ENCODE results near the gene CCDC71. TPM values are rescaled to one million over a fixed set of nuclear protein-coding genes. Genes with fewer than 3 reads are reported as not detected.

CCDC71 gene
- total and polyA plus RNA-seq, 10 donors = 9.9 to 45.4 (median 22.4) TPM

GRCh38 chr3:49122886-49123545 lies 43.1 kb downstream of the CCDC71 start:
- DNase-seq = no peak
- intact Hi-C loops (cut with DNase I; ENCODE audit: low total_unique reads) = no loop called here
- WGBS, 5 donors = 89 to 97% (median 94%) methylated on average over 10 to 17 of the region's 17 CpGs
- TF ChIP-seq POLR2AphosphoS5 (IDR thresholded peaks at IDR 0.05) = peak in 2 of 3 donors; percentile 11 to 21
- TF ChIP-seq CTCF (IDR thresholded peaks at IDR 0.05 in 8 of 11, conservative IDR thresholded peaks at IDR 0.05 in 3 of 11) = no peak
- Histone ChIP-seq H3K36me3 (peaks cover 0 to 79% (median 47%) of the 10 kb centered on the region in 6 donors), H3K27ac (no peak overlapping the region), H3K27me3 (replicated peaks in 1 of 7) (no peaks in the 10 kb centered on the region), H3K9me3 (no peaks in the 10 kb centered on the region), H3K4me1 (peaks cover 13 to 32% (median 26%) of the 10 kb centered on the region in 6 donors), H3K4me3 (no peak overlapping the region)

- TF ChIP-seq POLR2AphosphoS5 (IDR thresholded peaks at IDR 0.05) (no peak), POLR2A (IDR thresholded peaks at IDR 0.05) (no peak), CTCF (IDR thresholded peaks at IDR 0.05 in 8 of 11, conservative IDR thresholded peaks at IDR 0.05 in 3 of 11) (no peak)
- no peak overlapping the region for H3K4me3 ChIP-seq
- H3K36me3 ChIP-seq = peaks cover under 1 to 79% (median 53%) of the 10 kb centered on the region in 6 donors
- H3K4me1 ChIP-seq = peaks cover 13 to 38% (median 27%) of the 10 kb centered on the region in 6 donors
- 80 to 92% (median 90%) methylated on average over 7 of the region's 7 CpGs for WGBS, 5 donors
- no peak for DNase-seq
- H3K27ac ChIP-seq = no peak overlapping the region
- no peaks in the 10 kb centered on the region for H3K9me3 ChIP-seq
- H3K27me3 ChIP-seq (replicated peaks in 1 of 7) = no peaks in the 10 kb centered on the region
- intact Hi-C loops (cut with DNase I; ENCODE audit: low total_unique reads) = no loop called here
Observed at GRCh38 chr3:49122451-49122850, 43.7 kb downstream of the CCDC71 start.

DNA sequence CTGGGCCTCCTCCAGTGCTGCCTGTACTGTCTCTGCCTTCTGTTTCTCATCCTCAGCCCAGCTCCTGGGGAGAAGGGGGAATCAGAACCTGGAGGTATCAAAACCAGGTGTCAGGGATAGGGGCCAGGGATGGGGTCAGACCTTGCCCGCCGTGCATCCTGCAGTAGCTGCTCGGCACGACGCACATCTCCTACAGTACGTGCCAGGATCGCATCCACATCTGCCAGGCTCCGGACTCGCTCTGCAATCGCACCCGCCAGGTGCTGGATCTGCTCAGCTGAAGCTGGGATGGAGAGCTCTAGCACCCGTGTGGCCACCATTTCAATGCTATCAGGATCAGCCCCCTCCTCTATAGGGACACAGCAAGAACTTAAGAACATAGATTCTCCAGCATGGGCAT lies 44.1 kb downstream of the CCDC71 start:
- peak overlapping the region in 2 of 8 donors; percentile 96 to 98 for H3K27ac ChIP-seq
- H3K4me3 ChIP-seq = no peak overlapping the region
- intact Hi-C loops (cut with DNase I; ENCODE audit: low total_unique reads) = no loop called here
- DNase-seq = no peak
- H3K27me3 ChIP-seq (replicated peaks in 1 of 7) = no peaks in the 10 kb centered on the region
- peaks cover 13 to 38% (median 28%) of the 10 kb centered on the region in 6 donors for H3K4me1 ChIP-seq
- 94 to 100% (median 98%) methylated on average over 5 to 12 of the region's 12 CpGs for WGBS, 5 donors
- H3K36me3 ChIP-seq = peaks cover 5 to 79% (median 57%) of the 10 kb centered on the region in 6 donors
- no peaks in the 10 kb centered on the region for H3K9me3 ChIP-seq
- no peak for TF ChIP-seq POLR2AphosphoS5 (IDR thresholded peaks at IDR 0.05)
- no peak for TF ChIP-seq POLR2A (IDR thresholded peaks at IDR 0.05)
- TF ChIP-seq CTCF (IDR thresholded peaks at IDR 0.05 in 8 of 11, conservative IDR thresholded peaks at IDR 0.05 in 3 of 11) = no peak

- Histone ChIP-seq H3K9me3 (no peaks in the 10 kb centered on the region), H3K36me3 (peaks cover 7 to 79% (median 64%) of the 10 kb centered on the region in 6 donors), H3K27ac (peak overlapping the region; percentile 88 to 98 (median 93)), H3K4me1 (peaks cover 13 to 39% (median 28%) of the 10 kb centered on the region in 6 donors), H3K4me3 (peak overlapping the region; percentile 81 to 98 (median 96)), H3K27me3 (replicated peaks in 1 of 7) (no peaks in the 10 kb centered on the region)
- intact Hi-C loops (cut with DNase I; ENCODE audit: low total_unique reads) = no loop called here
- DNase-seq = no peak
- 74 to 82% (median 78%) methylated on average over 14 to 17 of the region's 17 CpGs for WGBS, 5 donors
- TF ChIP-seq POLR2AphosphoS5 (IDR thresholded peaks at IDR 0.05) (no peak), POLR2A (IDR thresholded peaks at IDR 0.05) (no peak), CTCF (IDR thresholded peaks at IDR 0.05 in 8 of 11, conservative IDR thresholded peaks at IDR 0.05 in 3 of 11) (no peak)
Observed at GRCh38 chr3:49121132-49121736, 44.9 kb downstream of the CCDC71 start.
